ENCODE data around the gene GPHN.
"Not testable (repeated sequence)": the region's sequence is repeated elsewhere in the genome, so short reads cannot be mapped to it uniquely, and the experiment has no call there.

The GPHN gene

GRCh38 chr14:66827182-66827581 lies 319.2 kb downstream of the GPHN start:
- no peak for DNase-seq

DNA sequence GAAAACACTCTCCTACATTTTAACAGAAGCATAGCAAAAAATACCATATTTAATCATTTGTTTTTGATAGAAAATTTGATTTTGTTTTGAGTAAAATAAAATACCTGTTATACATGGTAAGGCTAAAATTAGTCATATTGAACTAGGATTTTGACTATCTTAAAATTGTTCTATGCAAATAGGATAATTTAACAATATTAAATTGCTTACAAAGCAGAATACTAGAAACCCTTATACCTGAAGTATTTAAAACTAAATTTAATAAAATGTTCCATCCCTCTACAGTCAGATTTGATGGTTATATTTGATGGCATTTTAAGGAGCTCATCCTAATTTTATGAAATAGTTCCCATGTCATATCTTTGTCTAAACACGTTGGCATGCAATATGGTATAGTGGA lies 323.2 kb downstream of the GPHN start:
- DNase-seq, result no peak

DNA sequence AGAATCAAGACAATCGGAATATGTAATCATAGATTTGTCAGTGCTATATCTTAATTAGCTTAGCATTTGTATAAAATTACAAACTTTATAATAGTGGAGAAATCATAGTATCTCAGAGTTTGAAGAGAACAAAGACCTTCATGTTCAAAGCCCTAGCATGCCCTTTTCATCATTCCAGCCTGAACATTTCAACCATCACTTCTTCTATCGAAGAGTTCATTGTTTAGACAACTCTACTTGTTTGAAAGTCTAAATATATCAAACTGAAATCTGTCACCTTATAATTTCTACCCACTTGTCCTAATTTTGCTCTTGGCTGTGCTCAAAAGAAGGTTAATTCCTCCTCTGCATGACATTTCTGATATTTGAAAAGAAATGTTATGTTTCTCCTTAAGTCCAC lies 325.9 kb downstream of the GPHN start:
- no peak for DNase-seq

- DNase-seq, result not testable (repeated sequence)
These were observed 329.5 kb downstream of the GPHN start for GRCh38 chr14:66837436-66837835.

- DNase-seq, result no peak
These were observed 335.1 kb downstream of the GPHN start for GRCh38 chr14:66842911-66843512.

GRCh38 chr14:66850258-66850888 lies 342.4 kb downstream of the GPHN start:
- no peak for DNase-seq

DNA sequence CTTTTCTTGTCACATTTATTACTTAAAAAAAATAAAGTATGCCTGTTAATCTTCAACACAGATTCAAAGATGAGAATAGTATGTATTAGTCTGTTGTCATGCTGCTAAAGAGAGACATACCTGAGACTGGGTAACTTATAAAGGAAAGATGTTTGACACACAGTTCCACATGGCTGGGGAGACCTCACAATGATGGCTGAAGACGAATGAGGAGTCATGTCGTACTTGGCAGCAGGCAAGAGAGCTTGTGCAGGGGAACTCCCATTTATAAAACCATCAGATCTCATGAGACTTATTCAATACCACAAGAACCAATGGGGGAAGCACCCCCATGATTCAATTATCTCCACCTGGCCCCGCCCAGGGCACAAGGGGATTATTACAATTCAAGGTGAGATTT lies 345.4 kb downstream of the GPHN start:
- no peak for DNase-seq

DNA sequence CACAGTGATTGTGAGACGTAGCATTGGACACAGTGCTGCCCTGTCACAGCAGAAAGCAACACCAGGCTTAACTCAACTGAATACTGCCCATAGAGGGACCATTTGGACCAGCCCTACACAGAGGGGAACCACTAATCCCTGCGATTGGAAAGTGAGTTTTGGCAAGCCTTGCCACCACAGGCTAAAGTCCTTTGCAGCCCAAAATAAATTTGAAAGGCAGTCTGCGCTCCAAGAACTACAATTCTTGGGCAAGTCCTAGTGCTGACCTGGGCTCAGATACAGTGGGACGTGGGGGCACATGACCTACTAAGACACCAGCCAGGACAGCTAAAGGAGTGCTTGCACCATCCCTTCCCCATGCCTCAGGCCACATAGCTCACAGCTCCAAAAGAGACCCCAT lies 349.9 kb downstream of the GPHN start:
- no peak for DNase-seq

- no peak for DNase-seq
These were observed 351.2 kb downstream of the GPHN start for GRCh38 chr14:66859063-66859671.

GRCh38 chr14:66881596-66881995 lies 373.6 kb downstream of the GPHN start:
- no peak for DNase-seq

DNA sequence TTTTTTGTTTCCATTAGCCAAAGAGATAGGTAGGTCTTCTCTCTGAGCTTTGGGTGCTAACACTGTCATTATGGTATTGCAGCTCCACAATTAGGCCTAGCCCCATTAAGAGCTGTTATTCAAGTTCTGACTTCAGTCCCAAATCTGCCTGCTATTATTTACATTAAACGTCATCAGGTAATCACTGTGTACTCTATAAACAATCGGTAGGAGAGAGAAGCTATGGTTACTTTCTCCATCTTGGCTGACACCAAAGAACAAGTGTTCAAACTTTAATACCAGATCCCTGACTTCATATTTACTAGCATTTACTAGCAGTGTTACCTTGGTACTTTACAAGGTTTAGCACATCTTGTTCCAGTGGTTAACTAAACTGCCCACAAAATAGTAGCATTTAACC lies 376.2 kb downstream of the GPHN start:
- no peak for DNase-seq

DNA sequence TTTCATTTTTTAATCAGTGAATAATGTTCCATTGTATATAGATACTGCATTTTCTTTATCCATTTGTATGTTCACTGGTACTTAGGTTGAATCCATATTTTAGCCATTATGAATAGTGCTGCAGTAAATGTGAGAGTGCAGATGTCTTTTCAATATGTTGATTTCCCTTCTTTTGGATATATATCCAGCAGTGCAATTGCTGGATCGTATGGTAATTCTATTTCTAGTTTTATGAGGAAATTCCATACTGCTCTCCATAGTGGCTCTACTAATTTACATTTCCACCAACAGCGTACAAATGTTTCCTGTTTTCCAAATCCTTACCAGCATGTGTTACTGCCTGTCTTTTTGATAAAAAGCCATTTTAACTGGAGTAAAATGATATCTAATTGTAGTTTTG lies 392.8 kb downstream of the GPHN start:
- no peak for DNase-seq

DNA sequence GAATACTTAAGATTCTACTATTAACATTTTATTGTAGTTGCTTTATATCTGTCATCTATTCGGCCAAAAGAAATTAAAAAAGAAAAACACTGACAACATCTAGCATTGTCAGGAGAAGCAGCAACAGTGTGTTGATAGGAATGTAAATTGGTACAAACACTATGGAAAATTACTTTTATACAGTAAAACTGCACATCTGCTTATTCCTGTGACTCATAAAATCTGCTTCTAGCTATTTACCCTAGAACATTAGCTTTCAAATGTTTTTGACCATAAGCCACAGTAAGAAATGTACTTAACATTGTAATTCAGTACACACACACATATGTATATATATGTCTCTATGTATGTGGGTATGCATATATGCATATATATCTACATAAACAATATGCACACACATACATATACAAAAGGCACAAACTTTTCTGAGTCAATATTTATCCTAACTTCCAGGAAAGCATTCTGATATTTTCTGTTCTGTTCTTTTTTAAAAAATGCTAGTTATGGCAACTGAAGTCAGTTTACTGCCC lies 402.4 kb downstream of the GPHN start:
- DNase-seq, result no peak

GRCh38 chr14:66916421-66916820 lies 408.5 kb downstream of the GPHN start:
- no peak for DNase-seq

DNA sequence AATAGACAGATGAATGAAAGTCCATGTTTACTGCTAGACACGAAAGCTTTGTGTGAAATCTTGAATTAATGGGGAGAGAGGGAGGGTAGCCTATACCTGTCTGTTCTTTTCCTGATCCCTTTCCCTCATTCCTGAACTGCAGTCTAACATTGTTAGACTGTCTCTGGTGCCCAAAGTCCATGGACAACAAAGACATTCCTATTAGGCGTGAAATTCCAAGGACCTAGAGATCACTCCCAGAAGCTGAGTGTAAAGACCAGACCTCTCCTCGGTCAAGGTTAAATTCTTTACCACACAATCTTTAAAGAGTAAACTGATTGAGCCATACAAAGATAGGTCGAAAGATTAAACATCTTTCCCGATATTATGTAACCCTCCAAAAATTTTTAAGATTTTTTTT lies 410.6 kb downstream of the GPHN start:
- no peak for DNase-seq

GRCh38 chr14:66920196-66920595 lies 412.2 kb downstream of the GPHN start:
- DNase-seq, result no peak

DNA sequence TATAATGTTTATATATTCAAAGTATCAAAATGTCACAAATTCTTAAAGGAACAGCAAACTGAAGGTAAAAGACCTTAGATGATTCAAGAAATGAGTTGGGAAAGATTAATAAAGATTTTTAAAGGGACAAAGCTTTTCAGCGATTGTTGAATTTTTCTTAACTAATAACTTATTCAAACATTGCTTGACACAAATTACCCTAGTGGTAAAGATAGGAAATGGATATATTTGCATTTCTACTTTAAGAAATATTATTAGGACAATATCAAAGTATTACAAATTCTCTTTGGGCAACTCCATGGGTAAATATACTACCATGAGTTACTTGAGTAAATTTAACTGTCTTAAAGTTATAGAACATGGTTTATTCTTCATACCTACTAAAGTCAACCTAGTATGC lies 415.3 kb downstream of the GPHN start:
- no peak for DNase-seq

GRCh38 chr14:66939409-66939808 lies 431.5 kb downstream of the GPHN start:
- no peak for DNase-seq

DNA sequence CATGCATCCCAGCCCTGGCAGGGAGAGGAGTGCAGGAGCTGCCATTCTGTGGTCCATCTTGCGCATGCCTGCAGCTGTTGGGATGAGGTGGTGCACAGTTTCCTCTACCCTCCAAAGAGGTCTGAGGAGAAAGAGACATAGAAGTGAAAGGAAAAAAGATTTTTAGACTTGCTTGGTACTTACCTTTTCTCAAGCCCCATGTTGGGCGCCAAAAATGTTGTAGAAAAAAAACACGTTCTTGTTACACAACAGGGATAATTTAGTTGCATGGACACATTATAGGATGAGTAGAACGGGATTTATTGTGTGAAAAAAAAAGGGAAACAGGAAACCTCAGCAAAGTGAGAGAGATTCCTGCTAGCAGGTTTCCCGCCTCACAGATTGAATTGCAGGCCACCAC lies 436.9 kb downstream of the GPHN start:
- no peak for DNase-seq

GRCh38 chr14:66955159-66955558 lies 447.2 kb downstream of the GPHN start:
- no peak for DNase-seq

- DNase-seq, result no peak
These were observed 451.6 kb downstream of the GPHN start for GRCh38 chr14:66959437-66960050.

- no peak for DNase-seq
These were observed 457.9 kb downstream of the GPHN start for GRCh38 chr14:66965831-66966230.

GRCh38 chr14:66972469-66972868 lies 464.5 kb downstream of the GPHN start:
- no peak for DNase-seq

GRCh38 chr14:66974397-66975025 lies 466.6 kb downstream of the GPHN start:
- no peak for DNase-seq

Measured in NCI-H446 (cell line).